Smooth muscle cell (in vitro differentiated cells): ENCODE data around the gene RALGAPB. TPM values are rescaled to one million over a fixed set of nuclear protein-coding genes. Genes with fewer than 3 reads are reported as not detected.
"Not testable (repeated sequence)": the region's sequence is repeated elsewhere in the genome, so short reads cannot be mapped to it uniquely, and the experiment has no call there.

Experiments
- DNase-seq: peaks from one replicate; lab custom pipeline; 2025; ENCODE audit not compliant: unreplicated experiment; lab: John Stamatoyannopoulos, UW
- H2AFZ ChIP-seq: fragments of 200-600 bp; sonication (generic); 2 replicates; pipeline ENCODE4 v1.6.0; 2016; ENCODE audit warnings: antibody characterized with exemption, low read depth, mild to moderate bottlenecking
- H3F3A ChIP-seq: fragments of 200-600 bp; sonication (generic); 2 replicates; pipeline ENCODE4 v1.6.0; 2017; ENCODE audit warnings: antibody characterized with exemption, low read depth
- H3K27ac ChIP-seq: fragments of 200-600 bp; sonication (generic); 2 replicates; pipeline ENCODE4 v1.5.1; 2016; ENCODE audit warnings: low read depth, mild to moderate bottlenecking
- H3K27me3 ChIP-seq: fragments of 200-600 bp; sonication (generic); 2 replicates; pipeline ENCODE4 v1.6.1; 2016; ENCODE audit warnings: low read depth, mild to moderate bottlenecking
- H3K36me3 ChIP-seq: fragments of 200-600 bp; sonication (generic); 2 replicates; pipeline ENCODE4 v1.5.1; 2016; ENCODE audit warnings: low read depth
- H3K4me1 ChIP-seq: fragments of 200-600 bp; sonication (generic); 2 replicates; pipeline ENCODE4 v1.5.1; 2016; ENCODE audit warnings: low read depth
- H3K4me2 ChIP-seq: fragments of 200-600 bp; sonication (generic); 2 replicates; pipeline ENCODE4 v1.6.0; 2016; ENCODE audit warnings: mild to moderate bottlenecking
- H3K4me3 ChIP-seq: fragments of 200-600 bp; sonication (generic); 2 replicates; pipeline ENCODE4 v1.5.1; 2016; ENCODE audit warnings: mild to moderate bottlenecking
- H3K79me2 ChIP-seq: fragments of 200-600 bp; sonication (generic); 2 replicates; pipeline ENCODE4 v1.6.0; 2016; ENCODE audit warnings: low read depth, mild to moderate bottlenecking
- H3K9ac ChIP-seq: fragments of 200-600 bp; sonication (generic); 2 replicates; pipeline ENCODE4 v1.6.0; 2016; ENCODE audit warnings: low read depth
- H3K9me3 ChIP-seq: fragments of 200-600 bp; sonication (generic); replicated peaks from 2 replicates; pipeline ENCODE4 v1.5.1; 2016; ENCODE audit warnings: low read depth
- H4K20me1 ChIP-seq: fragments of 200-600 bp; sonication (generic); 2 replicates; pipeline ENCODE4 v1.6.0; 2016; ENCODE audit warnings: low read depth
- WGBS: methylation state at CpG from one replicate; pipeline ENCODE4 v1.1.7; 2016; ENCODE audit warnings: low lambda C conversion rate; 5-methylcytosine and 5-hydroxymethylcytosine counted together
- polyA plus RNA-seq: library from polyadenylated mRNA; unstranded; fragments of >200 nt; fragmentation: Nextera tagmentation; extraction: Ambion mirVana; gene quantifications from 2 replicates; pipeline ENCODE4 v1.2.1, GENCODE V29; 2016
- total RNA-seq: library from RNA; depleted of rRNA; stranded (reverse); fragments of >200 nt; gene quantifications from 2 replicates; pipeline ENCODE4 v1.2.3, GENCODE V29; 2014
- TF ChIP-seq, protein P1 (sequence below): fragments of 200-600 bp; sonication (generic); IDR thresholded peaks from 2 replicates; pipeline ENCODE4 v1.5.1; 2017; ENCODE audit warnings: borderline replicate concordance, mild to moderate bottlenecking, antibody characterized with exemption; ENCODE audit not compliant: insufficient read depth, poor library complexity, severe bottlenecking

The RALGAPB gene
- total and polyA plus RNA-seq, 2 experiments from 2014 or later = 8.9 to 43.2 TPM

DNA sequence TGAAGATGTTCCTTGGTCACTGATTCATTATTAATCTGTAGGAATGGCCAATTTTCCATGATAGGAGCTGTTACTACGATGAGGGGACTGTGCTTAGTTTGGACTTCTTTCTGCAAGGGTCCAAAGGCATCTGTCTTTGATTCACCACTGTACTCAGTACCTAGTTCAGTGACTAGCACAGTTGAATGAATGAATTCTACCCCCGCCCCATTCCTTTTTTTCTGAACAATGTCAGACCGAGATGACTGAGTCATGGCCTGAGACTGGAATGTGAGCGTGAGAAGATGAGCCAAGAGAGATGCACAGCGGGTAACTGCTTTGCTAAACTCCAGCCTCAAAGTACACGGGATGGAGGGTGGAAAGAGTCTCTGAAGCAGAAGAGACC, 37.1 kb upstream of the RALGAPB start:
- H3K4me1 ChIP-seq = peaks cover 23% of the 10 kb centered on the region
- 63% methylated on average over 6 of the region's 6 CpGs for WGBS
- peaks cover 46% of the 10 kb centered on the region for H3K79me2 ChIP-seq
- no peaks in the 10 kb centered on the region for H3F3A ChIP-seq
- peaks cover 40% of the 10 kb centered on the region for H4K20me1 ChIP-seq
- H3K27ac ChIP-seq = no peak overlapping the region
- no peak overlapping the region for H3K4me2 ChIP-seq
- TF ChIP-seq, protein P1, sequence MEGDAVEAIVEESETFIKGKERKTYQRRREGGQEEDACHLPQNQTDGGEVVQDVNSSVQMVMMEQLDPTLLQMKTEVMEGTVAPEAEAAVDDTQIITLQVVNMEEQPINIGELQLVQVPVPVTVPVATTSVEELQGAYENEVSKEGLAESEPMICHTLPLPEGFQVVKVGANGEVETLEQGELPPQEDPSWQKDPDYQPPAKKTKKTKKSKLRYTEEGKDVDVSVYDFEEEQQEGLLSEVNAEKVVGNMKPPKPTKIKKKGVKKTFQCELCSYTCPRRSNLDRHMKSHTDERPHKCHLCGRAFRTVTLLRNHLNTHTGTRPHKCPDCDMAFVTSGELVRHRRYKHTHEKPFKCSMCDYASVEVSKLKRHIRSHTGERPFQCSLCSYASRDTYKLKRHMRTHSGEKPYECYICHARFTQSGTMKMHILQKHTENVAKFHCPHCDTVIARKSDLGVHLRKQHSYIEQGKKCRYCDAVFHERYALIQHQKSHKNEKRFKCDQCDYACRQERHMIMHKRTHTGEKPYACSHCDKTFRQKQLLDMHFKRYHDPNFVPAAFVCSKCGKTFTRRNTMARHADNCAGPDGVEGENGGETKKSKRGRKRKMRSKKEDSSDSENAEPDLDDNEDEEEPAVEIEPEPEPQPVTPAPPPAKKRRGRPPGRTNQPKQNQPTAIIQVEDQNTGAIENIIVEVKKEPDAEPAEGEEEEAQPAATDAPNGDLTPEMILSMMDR = no peak
- H3K9me3 ChIP-seq = no peaks in the 10 kb centered on the region
- no peak for DNase-seq
- H3K36me3 ChIP-seq = peaks cover 11% of the 10 kb centered on the region
- no peak overlapping the region for H3K4me3 ChIP-seq
- no peak overlapping the region for H3K9ac ChIP-seq
- no peaks in the 10 kb centered on the region for H3K27me3 ChIP-seq
- peak overlapping the region; percentile 89 for H2AFZ ChIP-seq

DNA sequence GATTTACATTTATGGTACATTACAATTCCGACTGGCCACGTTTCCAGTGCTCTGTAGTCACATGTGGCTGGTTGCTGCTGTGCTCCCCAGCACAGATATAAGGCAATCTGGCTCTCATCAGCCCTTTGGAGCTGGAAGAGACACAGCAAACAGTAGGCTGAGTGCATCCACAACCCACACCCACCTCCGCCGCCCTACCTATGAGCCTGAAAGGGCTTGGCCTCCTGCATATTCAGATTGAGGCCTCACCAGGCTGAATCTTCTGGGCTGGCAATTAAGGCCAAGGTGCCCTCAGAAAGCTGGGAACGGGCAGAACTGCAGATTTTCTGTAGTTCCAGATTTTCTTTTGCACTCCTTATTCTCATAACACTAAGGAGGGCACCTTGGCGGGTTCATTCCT, 34.8 kb upstream of the RALGAPB start:
- no peak overlapping the region for H3K4me3 ChIP-seq
- peaks cover 13% of the 10 kb centered on the region for H3K4me1 ChIP-seq
- no peaks in the 10 kb centered on the region for H3K27me3 ChIP-seq
- peaks cover 17% of the 10 kb centered on the region for H4K20me1 ChIP-seq
- no peaks in the 10 kb centered on the region for H3K9me3 ChIP-seq
- no peaks in the 10 kb centered on the region for H3K36me3 ChIP-seq
- no peak overlapping the region for H3K9ac ChIP-seq
- H2AFZ ChIP-seq = no peak overlapping the region
- TF ChIP-seq, protein P1 = no peak
- WGBS = 80% methylated on average over 6 of the region's 6 CpGs
- H3K79me2 ChIP-seq = peaks cover 24% of the 10 kb centered on the region
- H3K4me2 ChIP-seq = no peak overlapping the region
- no peak overlapping the region for H3K27ac ChIP-seq
- no peak for DNase-seq
- H3F3A ChIP-seq = no peaks in the 10 kb centered on the region

DNA sequence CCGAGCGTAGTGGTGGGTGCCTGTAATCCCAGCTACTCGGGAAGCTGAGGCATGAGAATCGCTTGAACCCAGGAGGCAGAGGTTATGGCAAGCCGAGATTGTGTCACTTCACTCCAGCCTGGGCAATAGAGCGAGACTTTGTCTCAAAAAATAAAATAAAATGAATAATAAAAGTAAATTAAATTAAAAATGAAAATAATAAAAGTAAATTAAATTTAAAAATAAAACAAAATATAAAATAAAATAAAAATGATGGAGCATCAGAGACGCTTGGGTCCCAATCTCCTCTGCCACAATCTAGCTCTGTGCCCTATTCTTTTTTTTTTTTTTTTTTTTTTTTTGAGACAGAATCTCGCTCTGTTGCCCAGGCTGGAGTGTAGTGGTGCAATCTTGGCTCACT, 31.5 kb upstream of the RALGAPB start:
- H3F3A ChIP-seq, DNase-seq, H4K20me1 ChIP-seq, H3K79me2 ChIP-seq, H3K27me3 ChIP-seq, H3K4me1 ChIP-seq, H3K36me3 ChIP-seq, H3K4me3 ChIP-seq, H2AFZ ChIP-seq, H3K27ac ChIP-seq, H3K9ac ChIP-seq, H3K9me3 ChIP-seq, H3K4me2 ChIP-seq: not testable (repeated sequence)
- 90% methylated on average over 8 of the region's 8 CpGs for WGBS

DNA sequence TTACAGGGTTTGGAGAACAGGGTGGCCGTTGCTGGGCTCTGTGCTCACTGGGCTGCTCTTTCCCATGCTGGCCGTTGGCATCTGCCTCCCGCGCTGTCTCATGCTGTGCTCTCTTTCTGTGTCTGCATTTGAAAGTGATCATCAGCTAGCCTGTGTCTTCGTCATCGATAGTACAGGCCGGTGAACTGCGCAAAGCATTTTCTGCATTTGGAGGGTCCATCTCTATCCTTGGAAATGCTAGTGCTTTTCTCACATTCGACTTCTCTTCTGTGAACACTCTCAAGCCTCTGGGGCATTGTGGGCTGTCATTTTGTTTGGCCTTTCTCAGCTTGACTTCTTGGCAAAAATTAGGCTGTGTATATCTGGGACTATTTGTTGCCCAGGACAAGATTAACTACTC, 30.7 kb upstream of the RALGAPB start:
- no peak overlapping the region for H3K4me2 ChIP-seq
- 81% methylated on average over 9 of the region's 9 CpGs for WGBS
- no peak overlapping the region for H2AFZ ChIP-seq
- no peaks in the 10 kb centered on the region for H3K4me1 ChIP-seq
- H3K36me3 ChIP-seq = no peaks in the 10 kb centered on the region
- no peaks in the 10 kb centered on the region for H3K9me3 ChIP-seq
- DNase-seq = no peak
- no peaks in the 10 kb centered on the region for H3F3A ChIP-seq
- H3K9ac ChIP-seq = no peak overlapping the region
- H3K79me2 ChIP-seq = no peaks in the 10 kb centered on the region
- H3K27me3 ChIP-seq = no peaks in the 10 kb centered on the region
- no peaks in the 10 kb centered on the region for H4K20me1 ChIP-seq
- no peak overlapping the region for H3K27ac ChIP-seq
- H3K4me3 ChIP-seq = no peak overlapping the region
- TF ChIP-seq, protein P1 = no peak
